GM21447 (cell line): ENCODE results near the gene NUP107.

Source experiments
- ATAC-seq: cut with Tn5 transposase; IDR thresholded peaks from one replicate; pipeline ENCODE4 v1.9.1; 2021; ENCODE audit not compliant: unreplicated experiment

Gene NUP107

GRCh38 chr12:68794653-68795251 lies 108.0 kb downstream of the NUP107 start:
- ATAC-seq: no peak
